Choroid plexus epithelial cell (primary cell): ENCODE data around the gene DNAH8.

Experiments used
- DNase-seq: peaks from one replicate; pipeline ENCODE4 v3.0.0-alpha.2; 2010; ENCODE audit warnings: low read depth
- H3K4me3 ChIP-seq: 2 replicates; pipeline ENCODE4 v1.5.1; 2011; ENCODE audit warnings: low read depth, mild to moderate bottlenecking, control low read depth, low read length, moderate library complexity
- CTCF ChIP-seq: conservative IDR thresholded peaks from 2 replicates; pipeline ENCODE4 v1.5.1; 2011; ENCODE audit warnings: low read depth, mild to moderate bottlenecking, control low read depth, inconsistent platforms, low read length, moderate library complexity

The DNAH8 gene

GRCh38 chr6:38856492-38856891 is 141.4 kb downstream of the DNAH8 start:
- TF ChIP-seq CTCF = no peak
- H3K4me3 ChIP-seq = no peak overlapping the region
- DNase-seq = no peak

GRCh38 chr6:38857815-38858214 is 142.7 kb downstream of the DNAH8 start:
- DNase-seq = no peak
- H3K4me3 ChIP-seq = no peak overlapping the region
- no peak for TF ChIP-seq CTCF

- H3K4me3 ChIP-seq = no peak overlapping the region
- no peak for TF ChIP-seq CTCF
- no peak for DNase-seq
These were observed 144.9 kb downstream of the DNAH8 start for GRCh38 chr6:38860041-38860440.

GRCh38 chr6:38861926-38862401 is 146.9 kb downstream of the DNAH8 start:
- H3K4me3 ChIP-seq = no peak overlapping the region
- TF ChIP-seq CTCF = no peak
- no peak for DNase-seq

GRCh38 chr6:38865521-38866174 is 150.5 kb downstream of the DNAH8 start:
- no peak for DNase-seq
- no peak overlapping the region for H3K4me3 ChIP-seq
- no peak for TF ChIP-seq CTCF

- H3K4me3 ChIP-seq = no peak overlapping the region
These were observed 152.6 kb downstream of the DNAH8 start for GRCh38 chr6:38867726-38868125.

More at GRCh38 chr6:38867726-38868125, 152.6 kb downstream of the DNAH8 start:
- no peak for TF ChIP-seq CTCF
- DNase-seq = no peak
